ENCODE results near the gene PDZD8. TPM values are rescaled to one million over a fixed set of nuclear protein-coding genes. Genes with fewer than 3 reads are reported as not detected.

Gene PDZD8
- total RNA-seq, 1 donor from 2014 or later: 23.9 TPM

DNA sequence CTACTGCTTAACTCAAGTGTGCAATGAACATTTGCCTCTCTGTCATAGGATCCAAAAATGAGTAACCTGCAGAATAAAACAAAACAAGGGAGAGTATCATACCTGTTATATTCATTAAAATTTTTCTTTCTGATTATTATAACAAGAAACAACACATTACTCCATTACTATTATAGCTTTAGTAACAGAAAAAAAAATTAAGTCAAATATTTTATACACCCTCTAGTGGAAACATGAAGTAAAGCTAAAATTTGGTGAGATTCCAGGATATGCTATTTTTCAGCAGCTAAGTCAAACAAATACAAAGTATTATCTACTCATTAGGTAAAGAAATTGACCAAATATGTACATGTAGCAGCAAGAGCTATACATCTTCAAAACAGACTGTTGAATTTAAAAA lies 56.3 kb downstream of the PDZD8 start:
- no peaks in the 10 kb centered on the region for H3K27me3 ChIP-seq (ENCODE audit: low read depth)
- H3K4me1 ChIP-seq: no peaks in the 10 kb centered on the region
- TF ChIP-seq, protein P1, sequence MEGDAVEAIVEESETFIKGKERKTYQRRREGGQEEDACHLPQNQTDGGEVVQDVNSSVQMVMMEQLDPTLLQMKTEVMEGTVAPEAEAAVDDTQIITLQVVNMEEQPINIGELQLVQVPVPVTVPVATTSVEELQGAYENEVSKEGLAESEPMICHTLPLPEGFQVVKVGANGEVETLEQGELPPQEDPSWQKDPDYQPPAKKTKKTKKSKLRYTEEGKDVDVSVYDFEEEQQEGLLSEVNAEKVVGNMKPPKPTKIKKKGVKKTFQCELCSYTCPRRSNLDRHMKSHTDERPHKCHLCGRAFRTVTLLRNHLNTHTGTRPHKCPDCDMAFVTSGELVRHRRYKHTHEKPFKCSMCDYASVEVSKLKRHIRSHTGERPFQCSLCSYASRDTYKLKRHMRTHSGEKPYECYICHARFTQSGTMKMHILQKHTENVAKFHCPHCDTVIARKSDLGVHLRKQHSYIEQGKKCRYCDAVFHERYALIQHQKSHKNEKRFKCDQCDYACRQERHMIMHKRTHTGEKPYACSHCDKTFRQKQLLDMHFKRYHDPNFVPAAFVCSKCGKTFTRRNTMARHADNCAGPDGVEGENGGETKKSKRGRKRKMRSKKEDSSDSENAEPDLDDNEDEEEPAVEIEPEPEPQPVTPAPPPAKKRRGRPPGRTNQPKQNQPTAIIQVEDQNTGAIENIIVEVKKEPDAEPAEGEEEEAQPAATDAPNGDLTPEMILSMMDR (IDR thresholded peaks at IDR 0.05; ENCODE audit: borderline replicate concordance): peak; percentile 45
- no peak for DNase-seq
- no peak overlapping the region for H3K4me3 ChIP-seq
- no peaks in the 10 kb centered on the region for H3K9me3 ChIP-seq (replicated peaks)
- intact Hi-C loops (cut with micrococcal nuclease): no loop called here
- H3K27ac ChIP-seq (replicated peaks): no peak overlapping the region
- H3K36me3 ChIP-seq: no peaks in the 10 kb centered on the region

DNA sequence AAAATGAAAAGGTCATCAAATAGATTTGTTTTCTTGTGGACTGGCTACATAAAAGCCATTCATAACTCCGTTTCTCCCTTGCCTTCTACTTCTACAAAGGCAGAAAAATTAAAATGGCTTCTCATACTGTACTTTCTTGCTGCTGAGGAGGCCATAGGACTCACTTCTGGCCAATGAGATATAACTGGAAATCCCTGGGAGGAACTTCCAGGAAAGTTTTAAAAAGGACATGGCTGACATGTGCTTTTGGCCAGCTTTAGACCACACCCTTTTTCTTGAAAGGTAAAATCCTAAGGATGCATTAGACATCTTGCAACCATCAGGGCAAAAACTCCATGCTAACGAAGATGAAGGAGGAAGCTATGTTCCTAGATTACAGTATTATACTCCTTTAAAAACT lies 58.5 kb downstream of the PDZD8 start:
- intact Hi-C loops (cut with micrococcal nuclease): no loop called here
- no peak for DNase-seq
- H3K4me3 ChIP-seq: no peak overlapping the region

DNA sequence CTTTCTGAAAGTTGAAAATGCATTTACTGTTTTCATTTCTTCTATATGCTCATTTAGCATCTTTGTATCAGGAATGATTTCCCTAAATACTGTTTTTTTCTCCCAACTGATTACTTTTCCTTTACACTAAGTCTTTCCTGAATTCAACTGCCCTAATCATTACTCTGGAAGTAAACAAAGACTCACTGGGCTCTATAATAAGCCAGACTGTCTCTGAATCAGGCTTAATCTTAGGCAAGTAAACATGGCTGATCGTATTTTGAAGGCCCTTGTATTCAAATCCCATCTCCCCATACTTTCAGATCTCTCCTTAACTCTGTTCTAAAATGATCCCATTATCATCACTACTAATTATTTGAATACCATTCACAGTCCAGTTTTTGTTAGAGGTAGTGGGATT lies 61.6 kb downstream of the PDZD8 start:
- H3K4me1 ChIP-seq: no peaks in the 10 kb centered on the region
- no peaks in the 10 kb centered on the region for H3K9me3 ChIP-seq (replicated peaks)
- no peaks in the 10 kb centered on the region for H3K27me3 ChIP-seq (ENCODE audit: low read depth)
- no peak overlapping the region for H3K4me3 ChIP-seq
- H3K27ac ChIP-seq (replicated peaks): no peak overlapping the region
- TF ChIP-seq, protein P1 (IDR thresholded peaks at IDR 0.05; ENCODE audit: borderline replicate concordance): no peak
- no peaks in the 10 kb centered on the region for H3K36me3 ChIP-seq
- intact Hi-C loops (cut with micrococcal nuclease): no loop called here
- no peak for DNase-seq

More for the DNA sequence above, 58.5 kb downstream of the PDZD8 start:
- Histone ChIP-seq H3K27me3 (ENCODE audit: low read depth) (no peaks in the 10 kb centered on the region), H3K27ac (replicated peaks) (no peak overlapping the region), H3K4me1 (no peaks in the 10 kb centered on the region), H3K9me3 (replicated peaks) (no peaks in the 10 kb centered on the region), H3K36me3 (no peaks in the 10 kb centered on the region)
- TF ChIP-seq, protein P1 (IDR thresholded peaks at IDR 0.05; ENCODE audit: borderline replicate concordance): no peak

DNA sequence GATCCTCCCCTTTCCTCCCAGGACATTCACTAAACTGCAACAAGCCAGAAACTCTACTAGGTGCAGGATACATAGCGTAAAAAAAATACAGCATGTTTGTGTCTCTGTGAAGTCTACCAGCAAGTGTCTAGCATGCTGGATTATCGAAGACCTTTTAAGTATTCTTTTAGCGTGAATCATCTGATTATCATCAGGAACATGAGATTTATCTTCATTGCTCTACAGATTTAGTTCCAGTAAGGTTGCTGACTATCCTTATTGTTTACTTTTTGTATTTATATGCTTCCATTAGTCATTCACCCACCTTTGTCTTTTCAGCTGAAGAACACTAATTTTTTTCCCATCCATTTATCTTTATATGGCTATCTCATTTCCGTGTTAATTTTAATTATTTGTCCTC lies 62.8 kb downstream of the PDZD8 start:
- DNase-seq: no peak
- Histone ChIP-seq H3K27ac (replicated peaks) (no peak overlapping the region), H3K36me3 (no peaks in the 10 kb centered on the region), H3K9me3 (replicated peaks) (no peaks in the 10 kb centered on the region), H3K4me3 (no peak overlapping the region), H3K4me1 (no peaks in the 10 kb centered on the region), H3K27me3 (ENCODE audit: low read depth) (no peaks in the 10 kb centered on the region)
- TF ChIP-seq, protein P1 (IDR thresholded peaks at IDR 0.05; ENCODE audit: borderline replicate concordance): no peak
- intact Hi-C loops (cut with micrococcal nuclease): no loop called here

GRCh38 chr10:117311261-117311660 lies 64.0 kb downstream of the PDZD8 start:
- no peak for DNase-seq
- intact Hi-C loops (cut with micrococcal nuclease): no loop called here
- H3K9me3 ChIP-seq (replicated peaks): no peaks in the 10 kb centered on the region

More at GRCh38 chr10:117311261-117311660, 64.0 kb downstream of the PDZD8 start:
- H3K27ac ChIP-seq (replicated peaks): no peak overlapping the region
- H3K4me3 ChIP-seq: no peak overlapping the region
- no peaks in the 10 kb centered on the region for H3K4me1 ChIP-seq
- H3K36me3 ChIP-seq: no peaks in the 10 kb centered on the region
- TF ChIP-seq, protein P1 (IDR thresholded peaks at IDR 0.05; ENCODE audit: borderline replicate concordance): no peak
- no peaks in the 10 kb centered on the region for H3K27me3 ChIP-seq (ENCODE audit: low read depth)

Data from left ventricle myocardium inferior (tissue), 1 donor.